HG03558 (cell line): ENCODE data around the gene KSR1.
"Not testable (repeated sequence)": the region's sequence is repeated elsewhere in the genome, so short reads cannot be mapped to it uniquely, and the experiment has no call there.

Source experiments
- ATAC-seq: cut with Tn5 transposase; IDR thresholded peaks from one replicate; pipeline ENCODE4 v1.9.1; 2021; ENCODE audit warnings: moderate number of reproducible peaks; ENCODE audit not compliant: unreplicated experiment; ENCODE audit errors: extremely low read depth

The KSR1 gene

DNA sequence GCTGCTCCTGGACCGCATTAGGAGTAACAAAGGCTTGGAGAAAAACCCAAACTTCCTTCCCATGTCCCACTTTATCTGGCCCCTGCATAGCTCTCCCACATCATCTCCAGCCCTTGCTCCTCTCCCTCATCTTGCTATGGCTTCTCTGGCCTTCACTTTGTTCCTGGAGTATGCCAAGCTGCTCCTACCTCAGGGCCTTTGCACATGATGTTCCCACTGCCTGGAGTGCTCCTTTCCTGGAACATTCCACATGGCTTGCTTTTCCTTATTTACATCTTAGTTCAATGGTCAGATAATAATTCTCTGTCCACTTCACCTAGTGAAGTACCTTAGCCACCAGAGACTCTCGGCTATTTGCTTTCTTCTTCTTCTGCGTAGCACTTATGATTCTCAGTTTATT, 4.3 kb upstream of the KSR1 start:
- ATAC-seq: no peak

DNA sequence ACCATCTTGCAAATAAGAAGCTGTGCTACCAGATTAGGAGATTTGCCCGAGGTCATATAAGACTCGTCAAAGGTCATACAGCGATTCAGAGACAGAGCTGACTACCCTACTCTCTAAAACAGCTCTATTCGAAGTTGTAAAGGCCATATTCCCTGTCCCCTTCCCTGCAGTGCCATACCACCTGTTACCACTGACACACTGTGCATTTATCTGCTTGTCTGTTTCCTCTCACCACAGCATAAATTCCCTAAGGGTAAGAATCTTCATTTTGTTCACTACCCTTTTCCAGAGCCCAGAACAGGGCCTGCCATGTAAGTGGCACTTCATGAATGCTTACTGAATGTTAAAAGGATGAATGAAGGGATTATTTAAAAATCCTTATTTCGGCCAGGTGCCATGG, 3.4 kb upstream of the KSR1 start:
- no peak for ATAC-seq

DNA sequence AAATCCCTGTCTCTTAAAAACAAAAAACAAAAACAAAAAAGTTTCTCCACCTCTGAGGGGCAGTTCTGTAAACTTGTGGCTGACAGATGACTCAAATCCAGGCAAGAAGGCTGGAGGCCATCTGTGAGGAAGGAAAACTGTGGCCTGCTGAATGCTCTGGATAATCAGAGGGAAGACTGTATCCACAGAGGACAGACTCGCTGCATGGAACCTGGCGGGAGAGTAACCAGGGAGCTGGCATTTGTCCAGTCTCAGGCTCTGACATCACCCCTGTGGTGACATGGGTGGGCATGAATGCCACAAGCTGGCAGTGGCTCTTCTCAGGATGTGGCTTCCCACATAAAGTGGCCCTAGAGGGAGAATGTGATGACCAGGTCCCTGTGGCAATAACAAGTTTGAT, 2.8 kb upstream of the KSR1 start:
- no peak for ATAC-seq

DNA sequence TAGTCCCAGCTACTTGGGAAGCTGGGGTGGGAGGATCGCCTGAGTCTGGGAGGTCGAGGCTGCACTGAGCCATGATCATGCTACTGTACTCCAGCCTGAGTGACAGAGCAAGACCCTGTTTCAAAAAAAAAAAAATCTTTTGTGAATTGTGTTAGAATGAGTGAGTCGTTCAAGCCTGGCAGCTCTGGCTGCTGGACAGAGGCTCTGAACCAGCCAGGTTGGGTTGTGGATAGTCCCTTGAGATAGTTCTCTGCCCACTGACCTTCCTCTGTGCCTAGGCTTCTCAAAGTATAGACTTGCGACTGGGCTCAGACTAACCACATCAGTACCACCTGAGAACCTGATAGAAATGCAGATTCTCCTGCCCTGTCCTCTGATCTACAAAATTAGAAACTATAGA, 2.2 kb upstream of the KSR1 start:
- no peak for ATAC-seq

DNA sequence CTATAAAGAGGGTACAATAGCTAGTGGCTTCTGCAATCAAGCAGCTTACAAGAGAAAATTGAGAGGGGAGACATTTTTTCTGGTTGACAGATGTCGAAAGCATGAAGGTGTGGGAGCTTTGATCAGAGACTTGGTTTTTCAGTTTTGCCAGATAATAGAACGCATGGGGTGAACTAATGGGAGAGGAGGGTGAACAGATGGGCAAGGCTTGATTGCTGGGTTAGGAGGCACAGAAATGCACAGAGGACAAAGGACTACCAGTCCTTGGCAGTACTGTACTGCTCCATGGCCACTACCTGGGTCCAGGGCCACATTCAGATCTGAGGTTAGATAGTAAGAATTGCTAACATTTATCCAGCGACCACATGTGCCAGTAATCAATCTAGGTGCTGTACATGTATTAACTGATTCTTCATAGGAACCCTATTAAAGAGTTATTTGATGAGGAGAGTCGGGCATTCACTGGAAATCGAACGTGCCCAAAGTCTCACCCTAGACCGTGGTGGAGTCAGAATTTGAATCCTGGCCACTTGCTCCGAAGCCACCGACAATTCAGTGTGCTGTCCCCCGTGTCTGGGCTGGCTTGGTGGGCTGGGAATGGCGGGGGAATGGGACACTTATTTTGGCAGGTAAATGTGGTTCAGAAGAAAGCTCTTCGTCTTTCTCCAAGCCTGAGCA, 873 bp upstream of the KSR1 start:
- ATAC-seq: no peak

DNA sequence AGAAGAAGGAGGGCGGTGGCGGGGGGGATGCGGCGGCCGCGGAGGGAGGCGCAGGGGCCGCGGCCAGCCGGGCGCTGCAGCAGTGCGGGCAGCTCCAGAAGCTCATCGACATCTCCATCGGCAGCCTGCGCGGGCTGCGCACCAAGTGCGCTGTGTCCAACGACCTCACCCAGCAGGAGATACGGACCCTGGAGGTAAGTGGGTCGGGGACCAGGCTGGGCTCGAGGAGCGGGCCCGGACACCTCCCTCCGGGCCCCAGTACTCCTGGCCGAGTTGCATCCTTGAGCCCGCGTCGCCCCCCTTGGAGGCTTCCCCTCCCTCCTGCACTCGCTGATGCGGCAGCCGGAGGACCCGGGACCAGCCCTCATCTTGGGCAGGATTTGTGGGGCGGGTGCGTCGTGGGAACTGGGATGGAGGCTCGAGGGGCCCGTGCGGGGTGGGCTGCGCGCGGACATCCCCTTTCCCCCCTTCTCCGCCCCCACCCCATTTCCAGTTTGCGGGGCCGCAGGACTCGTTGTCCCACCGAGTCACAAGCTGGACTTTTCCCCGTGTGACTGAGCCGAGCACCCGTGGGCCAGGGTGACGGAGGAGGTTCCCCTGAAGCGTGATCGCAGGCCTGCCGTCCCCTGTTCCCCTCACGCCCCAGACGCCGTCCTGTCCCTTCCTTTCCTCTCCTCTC, 572 bp downstream of the KSR1 start:
- no peak for ATAC-seq

DNA sequence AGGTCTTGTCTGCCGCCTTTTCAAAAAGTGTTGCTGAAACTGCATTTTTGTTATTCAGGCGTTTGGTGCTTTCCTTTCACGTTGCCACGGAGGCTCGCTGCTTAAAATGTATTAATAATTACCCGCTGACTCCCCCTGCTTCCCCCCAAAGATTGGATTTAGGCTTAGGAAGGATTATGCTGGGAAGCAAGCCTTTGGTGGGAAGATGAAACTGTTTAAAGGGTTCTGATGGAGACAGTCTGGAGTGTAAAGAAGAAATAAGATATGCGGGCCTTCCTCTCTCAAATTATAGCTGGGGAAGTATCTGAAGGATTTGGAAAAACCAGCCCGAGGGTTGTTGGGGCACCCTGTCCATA, 1.1 kb downstream of the KSR1 start:
- ATAC-seq: no peak

DNA sequence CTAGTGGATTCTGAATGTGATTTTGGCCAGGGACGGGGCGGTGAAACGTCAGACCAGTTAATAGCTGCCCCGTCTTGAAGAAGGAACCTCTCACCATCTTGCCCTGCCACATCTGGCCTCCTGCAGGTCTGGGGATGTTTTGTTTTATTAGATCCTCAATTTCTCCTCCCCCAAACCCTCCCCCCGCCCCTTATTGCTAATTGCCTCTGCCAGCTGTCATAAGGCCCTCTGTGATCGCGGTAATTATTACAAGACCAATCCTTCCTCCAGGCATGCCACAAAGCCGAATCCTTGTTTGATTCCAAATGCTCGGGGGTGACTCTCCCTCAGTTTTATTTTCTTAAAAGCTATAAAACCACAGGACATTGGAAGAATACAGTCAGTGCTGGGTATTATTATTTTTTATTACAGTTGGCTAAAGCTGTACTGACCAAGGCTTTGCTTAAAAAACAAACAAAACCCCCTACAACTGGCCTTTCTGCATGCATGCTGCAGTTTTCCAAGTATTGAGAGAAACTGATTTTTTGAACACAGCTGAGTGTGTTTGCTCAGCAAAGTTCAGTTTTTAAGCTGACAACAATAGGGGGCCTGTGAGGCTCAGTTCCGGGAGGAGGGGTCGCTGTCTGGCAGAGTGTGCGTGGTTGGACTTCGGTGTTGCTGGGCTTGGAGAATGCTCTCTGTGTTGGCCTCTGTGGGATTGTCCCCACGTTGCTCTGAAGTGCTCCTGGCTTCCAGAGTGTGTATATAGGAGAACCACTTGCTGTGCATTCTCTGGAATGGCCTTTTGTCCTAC, 1.7 kb downstream of the KSR1 start:
- no peak for ATAC-seq

DNA sequence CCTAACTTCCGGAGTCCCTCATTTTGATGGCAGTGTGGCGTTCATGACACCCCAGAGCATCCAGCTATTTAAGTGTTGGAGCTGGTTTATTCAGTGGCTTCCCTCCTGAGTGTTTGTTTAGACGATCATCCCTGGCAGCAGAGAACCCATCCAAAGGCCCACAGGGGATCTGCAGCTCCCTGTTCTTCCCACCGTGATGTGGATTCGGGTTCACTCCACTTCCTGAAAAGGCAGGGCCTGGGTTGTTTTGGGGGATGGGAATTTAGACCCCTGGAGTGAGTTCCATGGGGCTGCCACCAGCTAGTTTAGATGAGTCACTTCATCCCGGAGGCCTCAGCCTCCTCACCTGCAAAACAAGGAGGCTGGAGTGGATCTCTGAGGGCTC, 2.3 kb downstream of the KSR1 start:
- no peak for ATAC-seq

DNA sequence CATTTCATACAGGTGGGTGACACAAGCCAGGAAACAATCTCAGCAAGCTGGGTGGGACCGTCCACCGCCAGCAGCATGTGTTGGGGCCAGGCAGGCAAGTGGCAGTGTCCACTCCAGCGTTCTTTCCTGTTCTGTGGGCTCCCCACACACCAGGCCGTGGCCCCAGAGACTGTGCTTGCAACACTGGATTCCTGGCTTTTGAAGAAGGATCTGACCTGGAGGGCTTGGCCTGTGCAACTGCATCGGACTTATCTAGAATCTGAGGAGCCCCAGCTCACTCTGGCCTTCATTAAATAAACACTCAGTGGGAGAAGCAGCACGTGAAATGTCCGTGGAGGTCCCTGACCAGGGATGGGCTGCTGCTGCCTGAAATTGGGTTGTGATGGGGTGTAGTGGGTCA, 3.2 kb downstream of the KSR1 start:
- ATAC-seq: no peak

DNA sequence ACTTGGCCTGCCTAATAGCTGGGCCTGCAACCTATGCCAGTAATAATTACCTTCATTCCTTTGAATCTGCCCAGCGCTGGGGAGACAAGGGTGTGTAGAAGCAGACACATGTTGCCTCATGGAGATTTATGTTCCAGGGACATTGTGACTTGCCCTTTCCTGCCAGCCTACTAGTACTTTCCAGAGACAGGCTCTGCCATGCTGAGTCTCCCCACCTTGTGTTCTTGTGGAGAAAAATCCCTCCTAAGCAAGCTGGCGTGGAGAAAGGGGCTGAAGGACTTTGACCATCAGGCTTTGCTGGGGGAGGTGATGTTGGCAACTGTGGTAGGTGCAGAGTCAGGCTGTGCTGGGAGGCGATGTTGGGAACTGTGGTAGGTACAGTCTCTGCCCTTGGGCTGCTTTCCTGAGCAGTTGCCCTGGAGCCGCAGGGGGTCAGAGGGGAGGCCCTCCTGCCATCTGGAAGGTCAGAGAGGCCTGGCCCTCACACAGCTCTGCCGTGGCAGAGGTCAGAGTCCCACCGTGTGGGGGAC, 4.0 kb downstream of the KSR1 start:
- ATAC-seq: no peak

DNA sequence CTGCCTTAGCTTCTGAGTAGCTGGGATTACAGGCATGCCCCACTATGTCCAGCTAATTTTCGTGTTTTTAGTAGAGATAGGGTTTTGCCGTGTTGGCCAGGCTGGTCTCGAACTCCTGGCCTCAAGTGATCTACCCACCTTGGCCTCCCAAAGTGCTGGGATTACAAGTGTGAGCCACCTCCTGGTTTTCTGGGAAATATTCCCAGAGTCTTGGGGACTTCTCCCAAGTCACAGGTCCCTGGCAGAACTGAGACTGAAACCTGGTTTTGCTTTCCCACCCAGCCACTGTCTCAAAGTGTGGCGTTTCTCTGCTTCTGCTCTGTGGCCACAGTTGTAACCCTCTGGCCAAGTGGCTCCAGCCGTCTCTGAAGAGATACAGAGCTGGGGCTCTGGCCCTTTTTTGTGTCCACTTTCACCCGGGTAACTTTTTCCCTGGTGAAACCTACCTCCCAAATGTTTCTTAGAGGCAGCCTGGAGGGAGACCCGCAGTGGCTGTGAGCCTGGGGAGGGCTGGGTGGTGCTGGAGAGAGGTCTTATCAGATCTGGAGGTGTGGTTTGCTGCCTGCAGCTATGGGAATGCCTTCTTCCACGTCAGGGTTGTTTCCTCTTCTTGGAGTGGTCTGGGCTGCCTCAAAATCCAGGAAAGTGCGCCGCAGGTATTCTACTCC, 5.1 kb downstream of the KSR1 start:
- ATAC-seq: no peak

DNA sequence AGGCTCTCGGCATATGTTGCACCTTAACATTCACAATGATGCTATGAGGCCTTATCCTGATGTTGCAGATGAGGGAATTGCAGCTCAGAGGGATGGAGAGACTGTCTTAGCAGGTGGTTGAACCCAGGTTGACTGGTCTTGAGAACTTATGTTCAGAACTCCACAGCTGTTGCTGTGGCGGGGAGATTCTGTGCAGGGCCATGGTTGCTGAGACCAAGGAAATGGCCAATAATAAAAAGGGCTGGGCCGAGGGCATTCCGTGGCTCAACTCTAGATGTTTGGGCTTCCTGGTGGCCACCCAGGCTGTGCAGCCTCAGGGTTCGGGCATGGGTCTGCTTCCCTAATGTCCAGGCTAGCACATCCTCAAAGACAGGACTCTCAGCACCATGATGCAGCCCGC, 5.9 kb downstream of the KSR1 start:
- ATAC-seq: no peak

DNA sequence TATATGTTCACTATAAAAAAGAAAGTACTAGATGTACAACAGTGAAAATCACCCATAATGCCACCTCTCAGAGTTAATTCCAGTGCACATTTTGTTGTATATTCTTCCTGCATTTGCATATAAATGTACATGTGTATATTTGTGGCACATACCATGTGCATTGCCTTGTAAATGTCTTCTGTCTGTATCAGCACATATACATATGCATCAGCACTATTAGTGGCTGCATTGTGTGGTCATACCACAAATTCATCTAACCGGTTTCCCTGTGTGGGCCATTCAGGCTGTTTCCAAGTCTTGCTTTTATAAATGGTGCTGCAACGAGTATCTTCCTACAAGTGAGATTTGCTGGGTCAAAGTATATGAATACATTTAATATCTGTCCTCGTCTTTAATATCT, 6.5 kb downstream of the KSR1 start:
- ATAC-seq: no peak

DNA sequence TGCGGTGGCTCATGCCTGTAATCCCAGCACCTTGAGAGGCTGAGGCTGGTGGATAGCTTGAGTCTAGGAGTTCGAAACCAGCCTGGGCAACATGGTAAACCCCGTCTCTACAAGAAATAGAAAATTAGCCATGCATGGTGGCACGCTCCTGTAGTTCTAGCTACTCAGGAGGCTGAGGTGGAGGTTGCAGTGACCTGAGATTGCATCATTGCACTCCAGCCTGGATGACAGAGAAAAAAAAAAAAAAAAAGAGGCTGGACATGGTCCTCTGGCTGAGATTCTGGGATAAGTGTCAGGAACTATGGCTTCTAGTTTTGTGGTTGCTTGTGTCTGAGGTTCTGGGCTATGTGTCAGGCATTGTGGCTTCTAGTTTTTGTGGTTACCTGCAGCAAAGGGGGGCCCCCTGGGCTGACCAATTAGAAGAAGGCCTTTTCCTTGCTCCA, 7.0 kb downstream of the KSR1 start:
- ATAC-seq: no peak

DNA sequence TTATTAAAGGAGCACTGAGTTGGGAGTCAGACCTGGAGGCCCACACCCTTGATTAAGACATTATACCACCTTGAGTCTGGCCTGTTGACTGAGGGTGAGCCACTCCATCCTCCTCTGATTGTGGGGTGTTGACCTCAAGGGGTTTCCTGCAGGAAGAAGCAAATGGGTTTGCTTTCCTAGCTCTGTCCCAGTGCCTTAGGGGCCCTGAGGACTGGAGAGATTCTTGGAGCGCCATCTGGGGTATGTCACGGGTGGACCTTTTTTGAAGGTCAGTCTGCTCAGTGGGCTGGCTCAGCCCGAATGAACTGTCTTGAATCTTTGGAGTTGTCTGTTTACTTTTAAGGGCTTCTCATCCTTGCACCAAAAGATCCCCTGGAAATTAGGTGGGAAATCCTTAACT, 7.8 kb downstream of the KSR1 start:
- ATAC-seq: not testable (repeated sequence)

DNA sequence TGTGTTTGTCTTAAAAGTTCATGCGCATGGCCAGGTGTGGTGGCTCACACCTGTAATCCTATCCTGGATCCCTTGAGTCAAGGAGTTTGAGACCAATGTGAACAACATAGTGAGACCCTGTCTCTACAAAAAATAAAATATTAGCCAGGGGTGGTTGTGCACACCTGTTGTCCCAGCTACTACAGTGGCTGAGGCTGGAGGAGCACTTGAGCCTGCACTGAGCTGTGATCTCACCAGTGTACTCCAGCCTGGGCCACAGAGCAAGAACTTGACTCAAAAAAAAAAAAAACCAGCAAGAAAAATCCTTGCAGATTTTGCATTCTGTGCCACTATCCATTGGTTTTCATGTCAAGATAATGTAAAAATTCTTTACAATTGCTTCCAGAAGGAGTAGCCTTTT, 8.2 kb downstream of the KSR1 start:
- ATAC-seq: no peak

DNA sequence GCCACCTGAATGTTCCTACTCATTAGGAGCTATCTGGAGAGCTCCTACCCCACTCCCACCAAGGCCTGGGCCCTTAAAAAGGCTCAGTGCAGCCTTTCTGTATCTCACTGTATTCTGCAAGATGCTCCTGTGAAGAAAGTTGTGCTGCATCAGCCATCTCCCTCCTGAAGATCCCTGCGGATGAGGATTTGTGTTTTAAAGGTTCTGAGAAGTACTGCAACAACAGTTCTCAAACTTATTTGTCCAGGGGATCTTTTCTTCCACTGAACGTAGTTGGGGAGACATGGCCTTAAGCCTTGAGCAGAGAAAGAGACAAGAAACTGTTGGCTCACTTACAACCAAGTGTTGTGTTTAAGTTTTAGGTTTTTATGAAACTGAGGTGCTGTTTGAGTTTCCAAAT, 9.6 kb downstream of the KSR1 start:
- not testable (repeated sequence) for ATAC-seq

DNA sequence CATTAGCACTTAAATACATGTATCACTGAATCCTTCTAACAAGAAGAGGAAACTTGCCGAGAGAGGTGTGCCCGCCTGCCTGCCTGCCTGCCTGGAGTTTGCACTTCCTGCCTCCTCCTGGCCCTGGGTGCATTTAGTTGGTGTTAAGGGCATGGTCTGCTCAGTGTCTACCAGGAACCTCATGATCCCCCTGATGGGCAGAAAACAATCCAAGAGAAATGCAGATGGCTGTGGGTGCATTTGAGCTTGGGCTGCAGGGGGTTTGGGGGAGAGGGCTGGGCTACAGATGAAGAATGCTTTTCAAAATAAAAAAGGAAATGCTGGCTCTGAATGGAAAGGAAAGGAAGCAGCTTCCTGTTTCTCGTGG, 10.1 kb downstream of the KSR1 start:
- no peak for ATAC-seq

DNA sequence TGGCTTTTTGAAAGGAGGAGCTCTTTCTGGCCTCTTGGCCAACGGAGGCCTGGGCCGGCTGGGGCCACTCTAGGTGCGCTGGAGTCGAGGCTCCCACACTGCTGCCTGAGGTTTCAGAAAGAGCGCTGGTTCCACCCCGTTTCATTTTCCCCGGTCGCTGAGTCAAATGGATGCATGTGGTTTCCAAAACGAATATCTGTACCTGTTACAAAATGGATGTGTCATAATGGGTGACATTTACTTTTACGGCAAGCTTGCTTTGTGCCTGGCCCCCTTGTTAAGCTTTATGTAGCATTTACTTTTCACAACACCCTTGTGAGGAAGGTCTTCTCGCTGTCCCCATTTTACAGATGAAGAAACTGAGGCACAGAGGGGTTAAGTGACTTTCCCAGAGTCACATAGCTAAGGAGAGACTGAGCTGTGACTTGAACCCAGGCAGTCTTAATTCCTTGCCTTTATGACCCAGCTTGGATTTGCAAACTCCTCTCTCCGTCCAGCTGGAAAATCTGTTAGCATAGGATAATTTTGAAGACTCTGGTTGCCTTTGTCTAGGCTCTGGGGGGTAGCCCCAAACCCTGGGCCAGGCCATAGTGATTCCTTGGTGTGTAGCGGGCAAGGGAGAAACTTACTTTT, 10.6 kb downstream of the KSR1 start:
- ATAC-seq: peak; percentile 43
